ENCODE measurements around the gene WDR33. TPM values are rescaled to one million over a fixed set of nuclear protein-coding genes. Genes with fewer than 3 reads are reported as not detected.

Gene WDR33
- total RNA-seq, result 22.4 and 34.3 TPM in 2 replicates

GRCh38 chr2:127810619-127811396 is at the start of gene WDR33:
TSS of gene WDR33 (minus strand) at chr2:127811171. CDS start at chr2:127770981, 40,190 bp downstream.

GRCh38 chr2:127701193-127701650 is 109.7 kb downstream of the WDR33 start, which contains the start of gene SFT2D3:
TSS of gene SFT2D3 (plus strand) at chr2:127701497. CDS start at chr2:127701529, 32 bp downstream.

GRCh38 chr2:127675331-127676261 is 135.4 kb downstream of the WDR33 start, which contains the start of gene LIMS2:
TSS of gene LIMS2 (minus strand) at chr2:127675530. CDS start at chr2:127675024, 506 bp downstream.

Other genes with a start within 250 kb of the WDR33 start
- gene GPR17, start 165.0 kb downstream of the WDR33 start, total RNA-seq, result 0.30 and 0.32 TPM in 2 replicates
- gene LIMS2, start 135.6 kb downstream of the WDR33 start, total RNA-seq, result 3.6 and 8.8 TPM in 2 replicates
- 3.0 and 5.2 TPM in 2 replicates for gene SFT2D3, start 109.7 kb downstream of the WDR33 start, total RNA-seq
- gene POLR2D, start 47.0 kb upstream of the WDR33 start, total RNA-seq, result 30.2 and 34.3 TPM in 2 replicates
- gene AMMECR1L, start 74.8 kb upstream of the WDR33 start, total RNA-seq, result 16.9 and 18.1 TPM in 2 replicates
- gene SAP130, start 216.9 kb upstream of the WDR33 start, total RNA-seq, result 2.6 and 7.0 TPM in 2 replicates